ENCODE data around the gene CPM. TPM values are rescaled to one million over a fixed set of nuclear protein-coding genes. Genes with fewer than 3 reads are reported as not detected.

CPM gene
- total RNA-seq: 12.7 and 14.6 TPM in 2 replicates

- Histone ChIP-seq H3K36me3 (ENCODE audit: control insufficient read depth, insufficient read depth, low read length) (no peaks in the 10 kb centered on the region), H3K4me3 (ENCODE audit: low read depth, low read length) (peak within 1 kb of the TSS; percentile 80), H3K27me3 (ENCODE audit: control insufficient read depth, insufficient read depth, low read length) (no peaks in the 10 kb centered on the region)
- TF ChIP-seq, protein P1, sequence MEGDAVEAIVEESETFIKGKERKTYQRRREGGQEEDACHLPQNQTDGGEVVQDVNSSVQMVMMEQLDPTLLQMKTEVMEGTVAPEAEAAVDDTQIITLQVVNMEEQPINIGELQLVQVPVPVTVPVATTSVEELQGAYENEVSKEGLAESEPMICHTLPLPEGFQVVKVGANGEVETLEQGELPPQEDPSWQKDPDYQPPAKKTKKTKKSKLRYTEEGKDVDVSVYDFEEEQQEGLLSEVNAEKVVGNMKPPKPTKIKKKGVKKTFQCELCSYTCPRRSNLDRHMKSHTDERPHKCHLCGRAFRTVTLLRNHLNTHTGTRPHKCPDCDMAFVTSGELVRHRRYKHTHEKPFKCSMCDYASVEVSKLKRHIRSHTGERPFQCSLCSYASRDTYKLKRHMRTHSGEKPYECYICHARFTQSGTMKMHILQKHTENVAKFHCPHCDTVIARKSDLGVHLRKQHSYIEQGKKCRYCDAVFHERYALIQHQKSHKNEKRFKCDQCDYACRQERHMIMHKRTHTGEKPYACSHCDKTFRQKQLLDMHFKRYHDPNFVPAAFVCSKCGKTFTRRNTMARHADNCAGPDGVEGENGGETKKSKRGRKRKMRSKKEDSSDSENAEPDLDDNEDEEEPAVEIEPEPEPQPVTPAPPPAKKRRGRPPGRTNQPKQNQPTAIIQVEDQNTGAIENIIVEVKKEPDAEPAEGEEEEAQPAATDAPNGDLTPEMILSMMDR (IDR thresholded peaks at IDR 0.05; ENCODE audit: insufficient read depth, low read length, poor library complexity, severe bottlenecking): no peak
- DNase-seq (ENCODE audit: low read depth): peak; percentile 18
These were observed at the start of gene CPM for GRCh38 chr12:68932961-68933893. Gene CPM, minus strand, starts transcription at chr12:68933171. Its CDS starts 334 bp downstream, at chr12:68932837.

- TF ChIP-seq, protein P1 (IDR thresholded peaks at IDR 0.05; ENCODE audit: insufficient read depth, low read length, poor library complexity, severe bottlenecking): no peak
- DNase-seq (ENCODE audit: low read depth): no peak
- Histone ChIP-seq H3K27me3 (ENCODE audit: control insufficient read depth, insufficient read depth, low read length) (no peaks in the 10 kb centered on the region), H3K36me3 (ENCODE audit: control insufficient read depth, insufficient read depth, low read length) (no peaks in the 10 kb centered on the region), H3K4me3 (ENCODE audit: low read depth, low read length) (no peak overlapping the region)
These were observed 48.5 kb upstream of the CPM start for GRCh38 chr12:68981516-68981915.

DNA sequence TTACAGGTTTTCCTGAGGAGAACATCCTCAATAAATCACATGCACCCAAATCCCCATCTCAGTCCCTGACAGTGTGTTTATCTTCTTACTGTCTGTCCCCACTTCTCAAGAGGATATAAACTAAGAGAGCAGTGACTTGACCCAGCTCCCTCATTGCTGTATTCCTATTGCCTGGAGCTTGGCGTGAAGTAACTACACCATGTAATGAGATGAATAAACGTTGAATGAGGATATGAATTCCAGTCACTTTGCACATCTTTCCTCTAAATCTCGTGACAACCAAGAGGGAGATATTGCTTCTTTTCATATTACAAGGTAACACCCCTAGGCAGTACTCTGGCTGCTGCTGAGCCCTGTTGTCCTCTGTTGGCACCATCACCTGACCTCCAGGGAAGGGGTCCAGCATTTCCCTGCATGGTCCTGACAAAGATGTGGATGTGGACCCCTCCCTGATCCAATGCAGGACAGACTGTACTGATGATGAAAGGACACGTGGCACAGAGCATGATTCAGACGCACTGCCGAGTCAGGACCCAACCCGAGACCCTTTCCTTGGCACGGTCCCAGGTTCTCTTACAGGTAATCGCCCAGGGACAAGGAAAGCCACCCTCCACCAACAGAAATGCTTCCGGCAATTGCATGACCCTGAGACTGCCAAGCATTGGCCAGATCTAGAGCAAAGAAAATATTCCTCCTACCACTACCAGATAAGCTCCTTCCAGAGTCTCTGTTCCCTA is 47.7 kb upstream of the CPM start:
- no peak for DNase-seq (ENCODE audit: low read depth)
- TF ChIP-seq, protein P1 (IDR thresholded peaks at IDR 0.05; ENCODE audit: insufficient read depth, low read length, poor library complexity, severe bottlenecking): no peak
- Histone ChIP-seq H3K4me3 (ENCODE audit: low read depth, low read length) (no peak overlapping the region), H3K36me3 (ENCODE audit: control insufficient read depth, insufficient read depth, low read length) (no peaks in the 10 kb centered on the region), H3K27me3 (ENCODE audit: control insufficient read depth, insufficient read depth, low read length) (no peaks in the 10 kb centered on the region)

- Histone ChIP-seq H3K27me3 (ENCODE audit: control insufficient read depth, insufficient read depth, low read length) (no peaks in the 10 kb centered on the region), H3K4me3 (ENCODE audit: low read depth, low read length) (no peak overlapping the region), H3K36me3 (ENCODE audit: control insufficient read depth, insufficient read depth, low read length) (no peaks in the 10 kb centered on the region)
- DNase-seq (ENCODE audit: low read depth): no peak
- TF ChIP-seq, protein P1 (IDR thresholded peaks at IDR 0.05; ENCODE audit: insufficient read depth, low read length, poor library complexity, severe bottlenecking): no peak
These were observed 45.7 kb upstream of the CPM start for GRCh38 chr12:68978678-68979077.

DNA sequence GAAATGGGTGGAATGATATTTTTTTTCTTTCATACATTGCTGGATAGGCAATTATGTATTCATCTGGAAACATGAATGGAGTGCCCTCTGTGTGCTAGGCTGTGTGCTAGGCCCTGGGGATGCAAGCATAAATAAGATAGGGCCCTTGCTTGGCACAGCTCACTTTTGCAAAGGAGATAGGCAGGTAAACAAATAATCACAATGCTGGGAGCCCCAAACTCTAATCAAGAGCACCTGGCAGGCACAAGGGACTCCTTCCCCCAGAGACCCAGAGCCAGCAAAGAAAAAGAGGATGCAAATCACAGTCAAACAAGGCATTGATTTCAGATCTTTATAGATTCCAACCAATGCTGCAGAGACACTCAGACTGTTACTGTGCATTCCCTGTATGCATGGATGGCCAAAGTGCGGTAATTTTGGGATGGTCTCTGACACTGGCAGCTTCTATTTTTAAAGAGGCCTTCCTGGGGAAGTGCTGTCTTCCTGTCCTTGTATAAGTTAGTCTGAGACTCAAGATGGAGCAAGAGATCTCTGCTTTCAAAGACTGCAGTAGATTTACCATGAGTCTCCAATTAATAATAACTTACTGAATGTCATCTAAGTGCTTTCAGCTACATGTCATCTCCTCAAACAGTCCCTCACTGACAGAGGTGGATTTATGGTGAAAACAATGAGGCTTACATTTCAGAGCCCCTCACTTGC is 45.1 kb upstream of the CPM start:
- Histone ChIP-seq H3K4me3 (ENCODE audit: low read depth, low read length) (no peak overlapping the region), H3K36me3 (ENCODE audit: control insufficient read depth, insufficient read depth, low read length) (no peaks in the 10 kb centered on the region), H3K27me3 (ENCODE audit: control insufficient read depth, insufficient read depth, low read length) (no peaks in the 10 kb centered on the region)
- TF ChIP-seq, protein P1 (IDR thresholded peaks at IDR 0.05; ENCODE audit: insufficient read depth, low read length, poor library complexity, severe bottlenecking): no peak
- no peak for DNase-seq (ENCODE audit: low read depth)

Data from kidney epithelial cell (primary cell).